K562 (cell line): ENCODE results near the gene VWF. TPM values are rescaled to one million over a fixed set of nuclear protein-coding genes. Genes with fewer than 3 reads are reported as not detected.

Experiments used
- ATAC-seq: fragments of 200-7000 bp; cut with Tn5 transposase; 3 replicates; pipeline ENCODE4 v1.9.1; 2020; ENCODE audit warnings: moderate library complexity
- BruUV-seq: library from RNA; stranded (reverse); fragments of 400-500 nt; replicated peaks from 2 replicates; lab custom pipeline; 2021; lab: Mats Ljungman, UMichigan
- CTCF ChIA-PET: fragments of 300-600 bp; formaldehyde crosslinking; extraction: SDS; loops from one replicate; lab custom pipeline; 2021; ENCODE audit warnings: low intra/inter-chr PET ratio; lab: Yijun Ruan, JAX
- POLR2A ChIA-PET: fragments of 300-600, 350-650 bp; sonication (Branson Sonifier 250); formaldehyde crosslinking; extraction: SDS; loops from one replicate; lab custom pipeline; 2021; ENCODE audit warnings: antibody characterized with exemption, inconsistent platforms; lab: Yijun Ruan, JAX
- DNase-seq, 4 experiments: peaks; one replicate each; pipeline versions ENCODE4 v3.0.0 to v3.0.0-alpha.2; 2011 to 2018; ENCODE audit warnings: low spot score in 3 of 4, mixed read lengths in 3 of 4; ENCODE audit errors: extremely low read depth in 1 of 4
- FAIRE-seq: peaks from 2 replicates; lab custom pipeline; 2011; peaks lifted over from hg19 to GRCh38; lab: Jason Lieb, UNC
- H2AFZ ChIP-seq: 2 replicates; pipeline ENCODE4 v1.6.0; 2011; ENCODE audit warnings: low read depth, low read length, control low read depth, inconsistent platforms
- H3K27ac ChIP-seq: fragments of 200-600 bp; 3 replicates; pipeline ENCODE4 v1.8.0; 2011; ENCODE audit warnings: low read depth, mild to moderate bottlenecking, control low read depth, inconsistent platforms, low read length, moderate library complexity, mixed read lengths; ENCODE audit errors: extremely low read depth
- H3K27me3 ChIP-seq, 2 experiments: fragments of 300-600 bp in 1 of 2; 2 replicates in 1 of 2; 3 replicates in 1 of 2; pipeline versions ENCODE4 v1.6.0 to v1.8.0; 2011; ENCODE audit warnings: inconsistent platforms in 2 of 2, low read length in 2 of 2, mild to moderate bottlenecking in 1 of 2, mixed read lengths in 1 of 2, moderate library complexity in 1 of 2; ENCODE audit not compliant: control insufficient read depth in 2 of 2, insufficient read depth in 2 of 2
- H3K36me3 ChIP-seq: fragments of 300-600 bp; 3 replicates; pipeline ENCODE4 v1.8.0; 2011; ENCODE audit warnings: mild to moderate bottlenecking, low read length, inconsistent platforms; ENCODE audit not compliant: control insufficient read depth, insufficient read depth
- H3K4me1 ChIP-seq, 2 experiments: fragments of 200-600 bp in 1 of 2; replicated peaks in 1 of 2; 2 replicates in 1 of 2; 3 replicates in 1 of 2; pipeline versions ENCODE4 v1.5.1 to v1.8.0; 2011; ENCODE audit warnings: inconsistent platforms in 2 of 2, low read length in 2 of 2, mild to moderate bottlenecking in 1 of 2, mixed read lengths in 1 of 2, moderate library complexity in 1 of 2; ENCODE audit not compliant: control insufficient read depth in 2 of 2, insufficient read depth in 2 of 2
- H3K4me2 ChIP-seq: 2 replicates; pipeline ENCODE4 v1.6.1; 2011; ENCODE audit warnings: low read length, control low read depth, inconsistent platforms, mixed read lengths; ENCODE audit not compliant: insufficient read depth
- H3K4me3 ChIP-seq: fragments of 200-600 bp; sonication (generic), shearing (Covaris generic); 2 replicates; pipeline ENCODE4 v1.5.1; 2016; ENCODE audit warnings: control low read depth, inconsistent platforms
- H3K79me2 ChIP-seq: fragments of 200-600 bp; 3 replicates; pipeline ENCODE4 v1.8.0; 2011; ENCODE audit warnings: low read length, inconsistent platforms; ENCODE audit not compliant: control insufficient read depth, insufficient read depth
- H3K9ac ChIP-seq, 2 experiments: 2 replicates each; pipeline versions ENCODE4 v1.6.0 to v1.6.1; 2011; ENCODE audit warnings: low read depth in 2 of 2, low read length in 2 of 2, control low read depth in 1 of 2, inconsistent platforms in 1 of 2, mild to moderate bottlenecking in 1 of 2, mixed read lengths in 1 of 2; ENCODE audit not compliant: insufficient read depth in 1 of 2
- H3K9me1 ChIP-seq: one replicate; pipeline ENCODE4 v1.6.0; 2011; ENCODE audit warnings: inconsistent platforms, mild to moderate bottlenecking, low read length, moderate library complexity; ENCODE audit not compliant: control insufficient read depth, insufficient read depth
- H3K9me3 ChIP-seq: replicated peaks from 2 replicates; pipeline ENCODE4 v1.5.1; 2011; ENCODE audit warnings: low read depth, low read length, inconsistent platforms; ENCODE audit not compliant: control insufficient read depth, insufficient read depth
- H4K20me1 ChIP-seq: replicated peaks from 2 replicates; pipeline ENCODE4 v1.6.1; 2011; ENCODE audit warnings: low read length, inconsistent platforms, mixed read lengths; ENCODE audit not compliant: control insufficient read depth, insufficient read depth
- ATF1 ChIP-seq, 2 experiments: fragments of 450-650 bp in 1 of 2; IDR thresholded peaks; 2 replicates each; pipeline ENCODE4 v1.6.1; 2016; ENCODE audit warnings: missing compliant biosample characterization in 1 of 2, missing genetic modification characterization in 1 of 2
- HNRNPLL ChIP-seq: fragments of 200-400 bp; formaldehyde crosslinking; IDR thresholded peaks from 2 replicates; pipeline ENCODE4 v1.6.1; 2017; ENCODE audit warnings: low read length, low read depth, mild to moderate bottlenecking; ENCODE audit not compliant: poor library complexity, severe bottlenecking
- NCOR1 ChIP-seq: fragments of 450-650 bp; IDR thresholded peaks from 2 replicates; pipeline ENCODE4 v1.6.1; 2016; ENCODE audit warnings: mild to moderate bottlenecking, moderate library complexity
- PHF21A ChIP-seq: fragments of 450-650 bp; IDR thresholded peaks from 2 replicates; pipeline ENCODE4 v1.6.1; 2017; ENCODE audit warnings: low read depth, borderline replicate concordance
- PYGO2 ChIP-seq: fragments of 450-650 bp; IDR thresholded peaks from 2 replicates; pipeline ENCODE4 v1.6.1; 2016; ENCODE audit warnings: mild to moderate bottlenecking, missing genetic modification characterization, moderate library complexity, missing compliant biosample characterization
- RB1 ChIP-seq: fragments of 450-650 bp; IDR thresholded peaks from 2 replicates; pipeline ENCODE4 v1.6.1; 2017; ENCODE audit warnings: low read depth, mild to moderate bottlenecking
- RBM15 ChIP-seq: fragments of 200-400 bp; formaldehyde crosslinking; IDR thresholded peaks from 2 replicates; pipeline ENCODE4 v1.6.1; 2018; ENCODE audit warnings: mild to moderate bottlenecking, low read length, moderate library complexity; ENCODE audit not compliant: insufficient read depth
- ZNF347 ChIP-seq: fragments of 450-650 bp; formaldehyde crosslinking; IDR thresholded peaks from 2 replicates; pipeline ENCODE4 v1.4.0; 2020; ENCODE audit warnings: low read depth, mild to moderate bottlenecking, moderate library complexity
- ZNF384 ChIP-seq: IDR thresholded peaks from 2 replicates; pipeline ENCODE4 v1.6.1; 2012; ENCODE audit warnings: low read depth, low read length, improper control_type of control experiment
- ZZZ3 ChIP-seq: fragments of 450-650 bp; IDR thresholded peaks from 2 replicates; pipeline ENCODE4 v1.6.1; 2016; ENCODE audit warnings: antibody characterized with exemption, mild to moderate bottlenecking, moderate library complexity
- WGBS: fragments of 100-300 bp; shearing (Covaris generic); methylation state at CpG from one replicate; pipeline ENCODE4 v1.1.6; 2016; ENCODE audit warnings: low coverage, mixed read lengths; ENCODE audit not compliant: insufficient coverage; ENCODE audit errors: missing lambda C conversion rate; 5-methylcytosine and 5-hydroxymethylcytosine counted together
- in situ Hi-C: fragments of 300-500 bp; cut with MboI; formaldehyde crosslinking; loops from 4 replicates; pipeline ENCODE4 v1.15.0; 2018; ENCODE audit warnings: inconsistent platforms, mixed read lengths
- intact Hi-C: fragments of 100-400 bp; cut with micrococcal nuclease; formaldehyde crosslinking; loops from 2 replicates; pipeline ENCODE4 v1.14.2; 2022
- polyA plus RNA-seq, 8 experiments: library from polyadenylated mRNA; depleted of rRNA in 4 of 8; stranded (reverse) in 5 of 8; unstranded in 3 of 8; fragments of >200 nt; fragmentation: Nextera tagmentation in 2 of 8; fragmentation: Illumina TruSeq in 1 of 8; extraction: Ambion mirVana in 2 of 8; extraction: Trizol in 1 of 8; gene quantifications; 2 replicates each; pipeline versions ENCODE4 v1.2.1 to v1.2.3, GENCODE V29; 2011 to 2014; ENCODE audit warnings: inconsistent platforms in 1 of 8, missing spikeins in 1 of 8
- total RNA-seq, 7 experiments: library from RNA; depleted of rRNA in 6 of 7; stranded (reverse); fragments of >200 nt in 6 of 7; fragmentation: Illumina TruSeq in 2 of 7; extraction: Trizol in 2 of 7; gene quantifications; 2 replicates each; pipeline versions ENCODE4 v1.2.1 to v1.2.3, GENCODE V29; 2011 to 2021; ENCODE audit warnings: low replicate concordance in 1 of 7
- TF ChIP-seq, protein P1 (sequence below): fragments of 450-650 bp; IDR thresholded peaks from 2 replicates; pipeline ENCODE4 v1.6.1; 2016; ENCODE audit warnings: mild to moderate bottlenecking
- TF ChIP-seq, protein P2 (sequence below), 2 experiments: fragments of 150-350 bp in 1 of 2; IDR thresholded peaks; 2 replicates each; pipeline ENCODE4 v1.6.1; 2012 to 2016; ENCODE audit warnings: low read depth in 2 of 2, low read length in 2 of 2, mild to moderate bottlenecking in 1 of 2, moderate library complexity in 1 of 2

VWF gene
- total and polyA plus RNA-seq, 9 of the 15 experiments (the other 6 are each of a cell fraction or from before 2014, with no cell fraction given), result 0.53 TPM; not detected in 8

DNA sequence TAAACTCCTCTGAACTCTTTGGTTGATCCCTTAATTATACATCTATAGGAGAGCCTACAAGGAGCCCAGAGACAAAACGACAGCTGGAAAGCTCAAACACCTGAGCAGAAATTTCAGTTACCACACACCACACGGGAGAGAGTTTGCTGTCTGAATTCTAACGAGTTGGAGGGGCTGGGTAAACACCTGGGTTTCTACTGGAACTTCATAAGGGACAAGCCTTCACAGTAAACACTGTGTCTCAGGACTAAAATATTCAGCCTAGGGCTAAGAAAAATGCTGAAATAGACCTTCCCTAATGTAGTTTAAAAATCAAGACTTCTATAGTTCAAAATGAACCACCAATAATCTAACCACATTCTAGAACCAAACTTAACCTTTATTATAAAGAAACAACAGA lies 169.8 kb downstream of the VWF start:
- no peak for FAIRE-seq
- WGBS, result 0% methylated on average over 3 of the region's 3 CpGs
- CTCF ChIA-PET, result no interaction called here
- no peak for ATAC-seq
- no peak overlapping the region for H3K4me3 ChIP-seq
- TF ChIP-seq RBM15 (no peak), ZNF384 (no peak), RB1 (no peak), PHF21A (no peak), PYGO2 (tag) (no peak), ATF1 (CRISPR knock-in tag; IDR thresholded peaks at IDR 0.05) (no peak), ATF1 (tag; IDR thresholded peaks at IDR 0.05) (no peak), HNRNPLL (no peak), ZZZ3 (no peak), ZNF347 (CRISPR knock-in tag) (no peak), NCOR1 (no peak)
- TF ChIP-seq, protein P1, sequence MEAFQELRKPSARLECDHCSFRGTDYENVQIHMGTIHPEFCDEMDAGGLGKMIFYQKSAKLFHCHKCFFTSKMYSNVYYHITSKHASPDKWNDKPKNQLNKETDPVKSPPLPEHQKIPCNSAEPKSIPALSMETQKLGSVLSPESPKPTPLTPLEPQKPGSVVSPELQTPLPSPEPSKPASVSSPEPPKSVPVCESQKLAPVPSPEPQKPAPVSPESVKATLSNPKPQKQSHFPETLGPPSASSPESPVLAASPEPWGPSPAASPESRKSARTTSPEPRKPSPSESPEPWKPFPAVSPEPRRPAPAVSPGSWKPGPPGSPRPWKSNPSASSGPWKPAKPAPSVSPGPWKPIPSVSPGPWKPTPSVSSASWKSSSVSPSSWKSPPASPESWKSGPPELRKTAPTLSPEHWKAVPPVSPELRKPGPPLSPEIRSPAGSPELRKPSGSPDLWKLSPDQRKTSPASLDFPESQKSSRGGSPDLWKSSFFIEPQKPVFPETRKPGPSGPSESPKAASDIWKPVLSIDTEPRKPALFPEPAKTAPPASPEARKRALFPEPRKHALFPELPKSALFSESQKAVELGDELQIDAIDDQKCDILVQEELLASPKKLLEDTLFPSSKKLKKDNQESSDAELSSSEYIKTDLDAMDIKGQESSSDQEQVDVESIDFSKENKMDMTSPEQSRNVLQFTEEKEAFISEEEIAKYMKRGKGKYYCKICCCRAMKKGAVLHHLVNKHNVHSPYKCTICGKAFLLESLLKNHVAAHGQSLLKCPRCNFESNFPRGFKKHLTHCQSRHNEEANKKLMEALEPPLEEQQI, result no peak
- TF ChIP-seq, protein P2, sequence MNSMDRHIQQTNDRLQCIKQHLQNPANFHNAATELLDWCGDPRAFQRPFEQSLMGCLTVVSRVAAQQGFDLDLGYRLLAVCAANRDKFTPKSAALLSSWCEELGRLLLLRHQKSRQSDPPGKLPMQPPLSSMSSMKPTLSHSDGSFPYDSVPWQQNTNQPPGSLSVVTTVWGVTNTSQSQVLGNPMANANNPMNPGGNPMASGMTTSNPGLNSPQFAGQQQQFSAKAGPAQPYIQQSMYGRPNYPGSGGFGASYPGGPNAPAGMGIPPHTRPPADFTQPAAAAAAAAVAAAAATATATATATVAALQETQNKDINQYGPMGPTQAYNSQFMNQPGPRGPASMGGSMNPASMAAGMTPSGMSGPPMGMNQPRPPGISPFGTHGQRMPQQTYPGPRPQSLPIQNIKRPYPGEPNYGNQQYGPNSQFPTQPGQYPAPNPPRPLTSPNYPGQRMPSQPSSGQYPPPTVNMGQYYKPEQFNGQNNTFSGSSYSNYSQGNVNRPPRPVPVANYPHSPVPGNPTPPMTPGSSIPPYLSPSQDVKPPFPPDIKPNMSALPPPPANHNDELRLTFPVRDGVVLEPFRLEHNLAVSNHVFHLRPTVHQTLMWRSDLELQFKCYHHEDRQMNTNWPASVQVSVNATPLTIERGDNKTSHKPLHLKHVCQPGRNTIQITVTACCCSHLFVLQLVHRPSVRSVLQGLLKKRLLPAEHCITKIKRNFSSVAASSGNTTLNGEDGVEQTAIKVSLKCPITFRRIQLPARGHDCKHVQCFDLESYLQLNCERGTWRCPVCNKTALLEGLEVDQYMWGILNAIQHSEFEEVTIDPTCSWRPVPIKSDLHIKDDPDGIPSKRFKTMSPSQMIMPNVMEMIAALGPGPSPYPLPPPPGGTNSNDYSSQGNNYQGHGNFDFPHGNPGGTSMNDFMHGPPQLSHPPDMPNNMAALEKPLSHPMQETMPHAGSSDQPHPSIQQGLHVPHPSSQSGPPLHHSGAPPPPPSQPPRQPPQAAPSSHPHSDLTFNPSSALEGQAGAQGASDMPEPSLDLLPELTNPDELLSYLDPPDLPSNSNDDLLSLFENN (IDR thresholded peaks at IDR 0.05; ENCODE audit: low read depth in 2 of 2, low read length in 2 of 2), result no peak
- no peaks in the 10 kb centered on the region for H3K9me3 ChIP-seq
- H3K4me2 ChIP-seq, result no peak overlapping the region
- no TSS peak for BruUV-seq
- H3K9me1 ChIP-seq, result no peaks in the 10 kb centered on the region
- no peaks in the 10 kb centered on the region for H3K79me2 ChIP-seq
- intact Hi-C loops (no loop called here), in situ Hi-C loops (no loop called here)
- no peak for DNase-seq
- H3K27ac ChIP-seq, result no peak overlapping the region
- no peaks in the 10 kb centered on the region for H3K4me1 ChIP-seq
- no peak overlapping the region for H2AFZ ChIP-seq
- POLR2A ChIA-PET, result interaction anchor here (1.4 kb wide), 1 partner anchor 17 kb away, joined by 3 read pairs; no protein-coding TSS in a partner anchor
- no peaks in the 10 kb centered on the region for H4K20me1 ChIP-seq
- H3K36me3 ChIP-seq, result no peaks in the 10 kb centered on the region
- H3K9ac ChIP-seq, result no peak overlapping the region
- H3K27me3 ChIP-seq, result no peaks in the 10 kb centered on the region
